Ectodermal cell (in vitro differentiated cells): ENCODE results near the gene KIF25.

Source experiments
- H3K27ac ChIP-seq: 2 replicates; pipeline ENCODE4 v1.7.0; 2013; ENCODE audit warnings: mild to moderate bottlenecking, low read depth, low read length; ENCODE audit not compliant: insufficient read depth, poor library complexity, severe bottlenecking
- H3K27me3 ChIP-seq: 2 replicates; pipeline ENCODE4 v1.7.0; 2013; ENCODE audit warnings: mild to moderate bottlenecking, low read length; ENCODE audit not compliant: insufficient read depth, control insufficient read depth, poor library complexity, severe bottlenecking
- H3K36me3 ChIP-seq: one replicate; pipeline ENCODE4 v1.7.0; 2013; ENCODE audit warnings: low read length; ENCODE audit not compliant: control insufficient read depth, insufficient read depth
- H3K4me1 ChIP-seq: one replicate; pipeline ENCODE4 v1.7.0; 2013; ENCODE audit warnings: low read length; ENCODE audit not compliant: control insufficient read depth, insufficient read depth
- H3K4me3 ChIP-seq: 2 replicates; pipeline ENCODE4 v1.7.0; 2013; ENCODE audit warnings: low read depth, low read length, control low read depth; ENCODE audit not compliant: insufficient read depth
- H3K9me3 ChIP-seq: 2 replicates; pipeline ENCODE4 v1.7.0; 2013; ENCODE audit warnings: mild to moderate bottlenecking, low read length, moderate library complexity; ENCODE audit not compliant: control insufficient read depth
- WGBS, 2 experiments: methylation state at CpG; one replicate each; pipeline ENCODE4 v1.1.7; 2013; ENCODE audit warnings: missing lambda C conversion rate in 2 of 2; 5-methylcytosine and 5-hydroxymethylcytosine counted together

Gene KIF25

GRCh38 chr6:168016176-168016620, 18.7 kb downstream of the KIF25 start:
- Histone ChIP-seq H3K36me3 (peaks cover 3% of the 10 kb centered on the region), H3K4me3 (no peak overlapping the region), H3K27me3 (no peaks in the 10 kb centered on the region), H3K4me1 (no peaks in the 10 kb centered on the region), H3K9me3 (no peaks in the 10 kb centered on the region), H3K27ac (no peak overlapping the region)
- 92 to 93% methylated on average over 18 of the region's 18 CpGs for WGBS, 2 experiments

GRCh38 chr6:168016721-168017525, 19.5 kb downstream of the KIF25 start:
- peaks cover 3% of the 10 kb centered on the region for H3K36me3 ChIP-seq
- H3K4me1 ChIP-seq, result no peaks in the 10 kb centered on the region
- H3K27me3 ChIP-seq, result no peaks in the 10 kb centered on the region
- H3K9me3 ChIP-seq, result no peaks in the 10 kb centered on the region
- WGBS, 2 experiments, result 73 to 74% methylated on average over 18 of the region's 18 CpGs
- no peak overlapping the region for H3K4me3 ChIP-seq
- no peak overlapping the region for H3K27ac ChIP-seq

GRCh38 chr6:168017629-168018028, 20.2 kb downstream of the KIF25 start:
- 92% methylated on average over 11 of the region's 11 CpGs for WGBS, 2 experiments
- no peaks in the 10 kb centered on the region for H3K4me1 ChIP-seq
- no peak overlapping the region for H3K27ac ChIP-seq
- no peak overlapping the region for H3K4me3 ChIP-seq
- H3K27me3 ChIP-seq, result no peaks in the 10 kb centered on the region
- H3K36me3 ChIP-seq, result peaks cover 3% of the 10 kb centered on the region
- no peaks in the 10 kb centered on the region for H3K9me3 ChIP-seq

- no peak overlapping the region for H3K4me3 ChIP-seq
- no peaks in the 10 kb centered on the region for H3K4me1 ChIP-seq
- 91 to 92% methylated on average over 15 of the region's 15 CpGs for WGBS, 2 experiments
- peaks cover 3% of the 10 kb centered on the region for H3K36me3 ChIP-seq
- H3K27me3 ChIP-seq, result no peaks in the 10 kb centered on the region
- no peaks in the 10 kb centered on the region for H3K9me3 ChIP-seq
- H3K27ac ChIP-seq, result no peak overlapping the region
Measured at GRCh38 chr6:168018664-168019063, 21.2 kb downstream of the KIF25 start.

GRCh38 chr6:168020242-168020641, 22.8 kb downstream of the KIF25 start:
- 93 to 97% methylated on average over 7 of the region's 8 CpGs for WGBS, 2 experiments
- Histone ChIP-seq H3K9me3 (no peaks in the 10 kb centered on the region), H3K4me1 (no peaks in the 10 kb centered on the region), H3K36me3 (peaks cover 3% of the 10 kb centered on the region), H3K27me3 (no peaks in the 10 kb centered on the region), H3K27ac (no peak overlapping the region), H3K4me3 (no peak overlapping the region)

GRCh38 chr6:168021581-168021980, 24.1 kb downstream of the KIF25 start:
- Histone ChIP-seq H3K27me3 (no peaks in the 10 kb centered on the region), H3K36me3 (no peaks in the 10 kb centered on the region)
- 93 to 96% methylated on average over 4 to 5 of the region's 5 CpGs for WGBS, 2 experiments

GRCh38 chr6:168022488-168023321, 25.2 kb downstream of the KIF25 start:
- H3K27ac ChIP-seq, result no peak overlapping the region
- H3K27me3 ChIP-seq, result no peaks in the 10 kb centered on the region
- WGBS, 2 experiments, result 90 to 92% methylated on average over 7 of the region's 7 CpGs
- H3K36me3 ChIP-seq, result no peaks in the 10 kb centered on the region
- H3K4me1 ChIP-seq, result no peaks in the 10 kb centered on the region
- H3K4me3 ChIP-seq, result no peak overlapping the region
- no peaks in the 10 kb centered on the region for H3K9me3 ChIP-seq

More at GRCh38 chr6:168021581-168021980, 24.1 kb downstream of the KIF25 start:
- Histone ChIP-seq H3K4me1 (no peaks in the 10 kb centered on the region), H3K27ac (no peak overlapping the region), H3K4me3 (no peak overlapping the region), H3K9me3 (no peaks in the 10 kb centered on the region)

- 87 to 91% methylated on average over 18 of the region's 18 CpGs for WGBS, 2 experiments
- Histone ChIP-seq H3K4me3 (no peak overlapping the region), H3K4me1 (no peaks in the 10 kb centered on the region), H3K36me3 (no peaks in the 10 kb centered on the region), H3K27ac (no peak overlapping the region), H3K9me3 (no peaks in the 10 kb centered on the region), H3K27me3 (no peaks in the 10 kb centered on the region)
Measured at GRCh38 chr6:168024951-168025510, 27.6 kb downstream of the KIF25 start.

GRCh38 chr6:168025831-168026710, 28.6 kb downstream of the KIF25 start:
- no peaks in the 10 kb centered on the region for H3K36me3 ChIP-seq
- H3K27ac ChIP-seq, result no peak overlapping the region
- H3K27me3 ChIP-seq, result no peaks in the 10 kb centered on the region
- WGBS, 2 experiments, result 91 to 93% methylated on average over 19 of the region's 20 CpGs
- no peaks in the 10 kb centered on the region for H3K4me1 ChIP-seq
- no peak overlapping the region for H3K4me3 ChIP-seq
- no peaks in the 10 kb centered on the region for H3K9me3 ChIP-seq
